GM04504 (cell line): ENCODE data around the gene LCNL1.
"Not testable (repeated sequence)": the region's sequence is repeated elsewhere in the genome, so short reads cannot be mapped to it uniquely, and the experiment has no call there.

ENCODE experiments used
- DNase-seq: peaks from one replicate; pipeline ENCODE4 v3.0.0-alpha.2; 2012; ENCODE audit warnings: low read depth

LCNL1 gene

GRCh38 chr9:137028263-137029057 lies 45.7 kb downstream of the LCNL1 start:
- DNase-seq: no peak

DNA sequence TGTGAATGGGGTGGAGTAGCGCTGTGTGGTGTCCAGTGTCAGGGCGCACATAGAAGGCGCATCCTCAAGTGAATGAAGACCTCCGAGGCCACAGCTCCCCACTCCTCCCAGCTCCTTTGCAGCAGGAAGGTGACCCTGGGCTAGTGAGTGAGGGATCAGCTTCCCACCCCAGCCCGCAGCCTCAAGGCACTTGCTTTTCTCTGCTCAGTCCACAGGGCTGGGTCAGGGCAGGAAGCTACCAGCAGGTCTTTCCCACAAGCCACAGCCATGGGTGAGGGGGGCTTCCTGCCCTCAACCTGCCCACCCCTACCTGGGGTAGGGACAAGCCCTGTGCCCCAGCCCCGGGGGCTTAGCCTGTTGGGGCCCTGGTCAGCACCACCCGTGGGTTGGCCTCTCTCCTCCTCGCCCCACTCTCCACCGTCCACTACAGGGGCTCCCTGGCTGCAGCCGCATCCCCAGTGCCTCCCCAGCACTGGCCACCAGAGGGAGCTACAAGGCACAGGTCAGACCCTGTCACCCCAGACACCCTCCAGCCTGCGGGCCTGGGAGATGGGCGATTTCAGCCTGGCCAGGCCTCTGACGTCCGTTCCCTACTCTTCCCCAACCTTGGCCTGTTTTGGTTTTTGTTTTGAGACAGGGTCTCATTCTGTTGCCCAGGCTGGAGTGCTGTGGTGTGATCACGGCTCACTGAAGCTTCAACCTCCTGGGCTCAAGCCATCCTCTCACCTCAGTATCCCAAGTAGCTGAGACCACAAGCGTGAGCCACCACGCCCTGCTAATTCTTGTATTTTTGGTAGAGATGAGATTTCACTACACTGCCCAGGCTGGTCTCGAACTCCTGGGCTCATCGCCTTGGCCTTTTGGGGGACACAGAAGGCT lies 46.5 kb downstream of the LCNL1 start:
- DNase-seq: no peak

GRCh38 chr9:137030006-137030405 lies 47.2 kb downstream of the LCNL1 start:
- no peak for DNase-seq

- no peak for DNase-seq
These were observed 48.0 kb downstream of the LCNL1 start for GRCh38 chr9:137030538-137031527.

DNA sequence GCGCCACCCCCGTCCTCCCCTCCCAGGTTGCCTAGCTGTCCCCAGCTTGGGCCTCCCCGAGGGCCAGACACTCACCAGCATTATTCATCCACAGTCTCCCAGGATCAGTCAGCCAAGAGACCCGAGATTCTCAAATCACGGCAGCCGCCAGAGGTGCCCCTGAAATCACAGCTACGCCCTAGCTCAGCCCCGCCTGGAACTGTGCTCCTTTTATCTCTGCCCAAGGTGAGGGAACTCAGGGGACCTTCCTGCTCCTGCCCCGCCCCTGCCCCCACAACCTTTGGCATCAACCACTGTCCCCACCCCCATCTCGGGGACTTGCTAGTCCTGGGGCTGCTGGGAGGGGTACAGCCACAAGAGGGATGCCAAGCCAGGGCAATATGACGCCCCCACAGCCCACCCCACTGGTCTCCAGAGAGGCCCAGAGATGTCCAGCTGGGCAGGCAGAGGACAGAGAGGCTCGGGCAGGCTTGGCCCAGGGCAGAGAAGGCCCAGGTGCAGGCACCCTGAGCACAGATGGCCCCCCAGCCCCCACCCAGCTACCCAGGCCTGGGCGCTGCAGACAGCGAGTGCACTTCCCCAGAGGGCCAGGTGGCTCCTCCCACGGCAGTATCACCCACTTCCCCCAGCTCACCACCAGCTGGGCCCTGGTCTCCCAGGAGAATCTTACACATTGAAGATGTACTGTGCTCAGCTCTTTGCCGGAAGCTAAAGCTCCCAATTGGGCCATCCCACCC lies 49.3 kb downstream of the LCNL1 start, which contains the start of gene FUT7:
FUT7 (minus strand) TSS at position 185 of the 737 bp plus-strand sequence; CDS start at position 88, 97 bp downstream.
- no peak for DNase-seq

DNA sequence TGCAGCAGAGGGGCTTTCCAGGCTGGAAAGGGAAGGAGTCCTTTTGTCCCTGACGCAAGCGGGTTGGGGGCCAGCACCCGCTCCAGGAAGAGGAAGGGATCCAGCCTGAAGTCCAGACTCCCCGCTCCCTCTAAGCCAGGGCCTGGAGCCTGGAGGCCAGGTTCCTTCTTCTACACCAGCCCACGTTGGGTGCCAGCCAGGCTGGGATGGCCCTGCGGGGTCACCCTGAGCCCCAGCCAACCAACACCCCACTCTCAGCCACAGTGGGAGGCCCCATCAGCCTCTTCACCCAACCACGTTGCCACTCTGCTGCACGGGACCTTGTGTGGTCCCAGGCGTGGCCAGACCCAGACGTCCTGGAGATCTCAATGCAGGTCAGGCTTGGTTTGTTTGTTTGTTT lies 50.1 kb downstream of the LCNL1 start:
- no peak for DNase-seq

DNA sequence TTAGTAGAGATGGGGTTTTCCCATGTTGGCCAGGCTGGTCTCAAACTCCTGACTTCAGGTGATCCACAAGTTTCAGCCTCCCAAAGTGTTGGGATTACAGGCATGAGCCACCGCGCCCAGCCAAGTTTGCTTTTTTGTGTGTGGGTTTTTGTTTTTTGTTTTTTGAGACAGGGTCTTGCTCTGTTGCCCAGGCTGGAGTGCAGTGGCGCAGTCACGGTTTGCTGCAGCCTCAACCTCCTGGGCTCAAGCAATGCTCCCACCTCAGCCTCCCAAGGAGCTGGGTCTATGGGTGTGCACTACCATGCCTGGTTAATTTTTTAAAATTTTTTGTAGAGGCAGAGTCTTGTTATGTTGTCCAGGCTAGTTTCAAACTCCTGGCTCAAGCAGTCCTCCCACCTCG lies 50.7 kb downstream of the LCNL1 start:
- DNase-seq: not testable (repeated sequence)

GRCh38 chr9:137034039-137034708 lies 51.4 kb downstream of the LCNL1 start:
- no peak for DNase-seq

DNA sequence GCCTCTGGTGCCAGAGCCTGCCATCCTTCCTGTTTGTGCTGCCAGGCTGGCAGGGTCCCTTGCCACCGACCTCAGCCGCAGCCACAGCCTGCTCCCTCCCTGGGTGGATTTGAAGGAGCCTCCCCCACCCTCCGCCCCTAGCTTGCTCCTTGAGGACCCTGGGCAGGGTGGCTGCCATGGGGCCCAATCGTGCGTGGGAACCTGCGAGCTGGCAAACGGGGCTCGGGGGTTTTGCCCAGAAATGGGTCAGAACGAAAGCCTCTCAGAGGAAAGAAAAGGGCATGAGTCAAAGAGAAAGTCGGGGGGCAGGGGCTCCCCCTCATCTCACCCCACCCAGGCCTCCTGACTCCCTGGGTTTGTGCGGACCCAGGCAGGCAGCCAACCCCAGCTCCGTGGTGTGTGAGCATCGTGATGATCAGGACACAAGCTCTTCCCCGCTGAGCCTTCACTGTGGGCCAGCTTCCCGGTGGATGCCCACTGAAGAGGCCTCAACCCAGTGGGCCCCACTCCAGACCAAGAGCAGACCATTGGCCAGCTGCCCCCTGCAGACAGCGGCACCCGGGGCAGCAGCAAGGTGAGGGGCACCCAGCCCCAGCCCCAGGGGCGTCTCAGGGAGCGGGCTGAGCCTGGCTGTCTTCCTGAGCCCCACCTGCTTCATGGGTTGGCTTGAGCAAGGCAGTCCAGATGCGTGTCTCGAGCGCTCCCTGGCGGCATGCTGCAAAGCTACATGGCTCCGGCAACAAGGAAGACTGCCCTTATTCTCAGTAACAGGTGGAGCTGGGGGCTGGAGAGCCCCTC lies 52.1 kb downstream of the LCNL1 start:
- no peak for DNase-seq
